Aorta (tissue), 5 donors: ENCODE data around the gene MCF2L. TPM values are rescaled to one million over a fixed set of nuclear protein-coding genes. Genes with fewer than 3 reads are reported as not detected.

Experiments
- ATAC-seq: fragments of 200-7000 bp; cut with Tn5 transposase; one replicate; pipeline ENCODE4 v1.9.1; 2022; ENCODE audit warnings: moderate library complexity; ENCODE audit not compliant: low FRiP score
- DNase-seq, 2 donors: peaks; one replicate each; pipeline ENCODE4 v3.0.0-alpha.2; 2020
- H3K27ac ChIP-seq, 2 donors: one replicate each; pipeline ENCODE4 v1.5.1; 2013; ENCODE audit warnings: low read length in 2 of 2, mild to moderate bottlenecking in 2 of 2, moderate library complexity in 2 of 2, control low read depth in 1 of 2, inconsistent platforms in 1 of 2, low read depth in 1 of 2
- H3K27me3 ChIP-seq, 2 donors: one replicate each; pipeline ENCODE4 v1.6.1; 2013; ENCODE audit warnings: control low read depth in 1 of 2, low read length in 1 of 2, mild to moderate bottlenecking in 1 of 2, moderate library complexity in 1 of 2; ENCODE audit not compliant: insufficient read depth in 2 of 2, control insufficient read depth in 1 of 2
- H3K36me3 ChIP-seq, 2 donors: one replicate each; pipeline ENCODE4 v1.6.1; 2013; ENCODE audit warnings: control low read depth in 1 of 2, low read length in 1 of 2, mild to moderate bottlenecking in 1 of 2; ENCODE audit not compliant: insufficient read depth in 2 of 2, control insufficient read depth in 1 of 2
- H3K4me1 ChIP-seq, 2 donors: one replicate each; pipeline ENCODE4 v1.6.1; 2013; ENCODE audit warnings: low read length in 2 of 2, control low read depth in 1 of 2, mild to moderate bottlenecking in 1 of 2, moderate library complexity in 1 of 2; ENCODE audit not compliant: insufficient read depth in 2 of 2, control insufficient read depth in 1 of 2
- H3K4me3 ChIP-seq, 2 donors: one replicate each; pipeline ENCODE4 v1.5.1; 2013; ENCODE audit warnings: low read length in 2 of 2, control low read depth in 1 of 2, mild to moderate bottlenecking in 1 of 2
- H3K9me3 ChIP-seq: one replicate; pipeline ENCODE4 v1.6.1; 2013; ENCODE audit warnings: mild to moderate bottlenecking, low read length; ENCODE audit not compliant: control insufficient read depth
- WGBS, 2 donors: extraction: QIAGEN DNeasy Blood & Tissue Kit; methylation state at CpG; one replicate each; pipeline ENCODE4 v1.1.7; 2013; 5-methylcytosine and 5-hydroxymethylcytosine counted together
- intact Hi-C, 2 donors: fragments of 100-400 bp; cut with DNase I; formaldehyde crosslinking; loops; one replicate each; pipeline versions ENCODE4 v1.14.2 to v1.15.0; 2022
- polyA plus RNA-seq, 2 donors: library from polyadenylated mRNA; stranded (reverse); fragments of 200-250 nt; gene quantifications; one replicate each; pipeline ENCODE4 v1.2.3, GENCODE V29; 2013
- total RNA-seq, 2 donors: library from RNA; stranded (reverse); fragmentation: NEBNext Ultra II Directional; extraction: Animal tissue kit (Norgen Biotek cat#: 25700); gene quantifications; one replicate each; pipeline ENCODE4 v1.2.1, GENCODE V29; 2021
- donor health status: healthy with polysubstance abuse.
- donor health status: Bipolar disorder and iron deficiency.
- donor health status: DM: no; HTN: no; CAD: no.
- donor health status: DM: no; HTN: no; CAD: no.
- donor health status: DM: yes; HTN: yes; CAD: no.

MCF2L gene
- total and polyA plus RNA-seq, 4 donors: 3.2 to 73.3 (median 27.6) TPM

DNA sequence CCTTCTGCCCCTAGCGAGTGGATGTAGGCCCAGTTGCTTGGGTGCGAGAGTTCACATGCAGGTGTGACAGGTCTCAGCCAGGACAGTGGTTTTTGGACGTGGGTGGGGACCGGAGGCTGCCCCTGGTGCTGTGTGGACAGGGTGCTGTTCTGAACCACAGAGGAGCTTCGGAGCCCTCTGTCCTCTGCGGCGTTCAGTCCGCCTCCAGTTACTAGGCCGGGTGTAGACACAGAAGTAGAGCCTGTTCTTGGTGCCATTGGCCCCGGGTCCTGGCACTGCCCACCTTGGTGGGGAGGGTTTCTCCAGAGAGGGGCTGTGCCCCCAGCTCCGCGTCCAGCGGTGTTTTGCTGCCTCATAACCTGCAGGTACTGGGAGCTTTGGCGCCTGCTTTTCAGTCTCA is 52.4 kb downstream of the MCF2L start:
- Histone ChIP-seq H3K4me3 (no peak overlapping the region), H3K36me3 (no peaks in the 10 kb centered on the region), H3K9me3 (no peaks in the 10 kb centered on the region), H3K4me1 (no peaks in the 10 kb centered on the region), H3K27ac (no peak overlapping the region), H3K27me3 (no peaks in the 10 kb centered on the region)
- no peak for ATAC-seq
- intact Hi-C loops: no loop called here
- DNase-seq: peak in 1 of 2 donors; percentile 34
- 93 to 96% methylated on average over 14 of the region's 14 CpGs for WGBS, 2 donors

DNA sequence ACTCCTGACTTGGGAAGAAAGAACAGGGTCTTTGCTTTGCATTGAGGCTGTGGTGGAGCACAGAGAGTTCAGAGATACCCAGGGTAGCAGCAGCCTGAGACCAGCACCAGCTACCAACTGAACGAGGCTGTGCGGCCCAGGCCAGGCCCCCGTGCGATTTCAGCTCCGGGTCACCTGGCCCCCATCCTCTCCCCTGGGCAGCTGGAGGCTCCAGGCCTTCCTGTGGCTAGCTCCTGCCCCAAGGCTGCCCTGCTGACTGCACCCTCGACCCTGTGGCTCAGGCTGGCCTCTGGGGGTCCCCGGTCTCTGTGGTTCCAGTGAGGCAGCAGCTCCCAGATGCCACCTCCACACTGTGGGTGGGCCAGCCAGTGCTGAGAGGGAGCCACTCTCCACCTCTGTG is 52.8 kb downstream of the MCF2L start:
- Histone ChIP-seq H3K4me3 (no peak overlapping the region), H3K36me3 (no peaks in the 10 kb centered on the region), H3K9me3 (no peaks in the 10 kb centered on the region), H3K27ac (no peak overlapping the region), H3K27me3 (no peaks in the 10 kb centered on the region), H3K4me1 (no peaks in the 10 kb centered on the region)
- peak in 1 of 2 donors; percentile 30 for DNase-seq
- 84 to 90% methylated on average over 7 of the region's 7 CpGs for WGBS, 2 donors
- intact Hi-C loops: no loop called here
- ATAC-seq: no peak

DNA sequence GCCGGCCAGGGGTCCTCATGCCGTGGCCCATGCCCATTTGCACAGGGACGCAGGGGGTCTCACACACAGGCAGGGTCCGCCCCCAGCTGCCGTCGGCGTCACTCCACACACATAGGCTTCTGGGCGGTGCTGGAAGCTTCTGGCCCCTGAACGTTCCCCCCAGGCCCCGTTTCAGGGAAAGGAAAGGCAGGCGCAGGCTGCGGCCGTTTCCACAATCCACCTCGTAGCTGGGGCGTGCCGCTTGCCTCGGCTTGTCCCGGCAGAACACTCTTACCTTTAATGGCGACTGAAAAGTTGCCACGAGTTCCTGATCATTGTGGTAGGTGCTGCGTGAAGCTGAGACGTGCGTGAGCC is 53.4 kb downstream of the MCF2L start:
- H3K4me3 ChIP-seq: no peak overlapping the region
- WGBS, 2 donors: 59 to 75% methylated on average over 23 of the region's 23 CpGs

DNA sequence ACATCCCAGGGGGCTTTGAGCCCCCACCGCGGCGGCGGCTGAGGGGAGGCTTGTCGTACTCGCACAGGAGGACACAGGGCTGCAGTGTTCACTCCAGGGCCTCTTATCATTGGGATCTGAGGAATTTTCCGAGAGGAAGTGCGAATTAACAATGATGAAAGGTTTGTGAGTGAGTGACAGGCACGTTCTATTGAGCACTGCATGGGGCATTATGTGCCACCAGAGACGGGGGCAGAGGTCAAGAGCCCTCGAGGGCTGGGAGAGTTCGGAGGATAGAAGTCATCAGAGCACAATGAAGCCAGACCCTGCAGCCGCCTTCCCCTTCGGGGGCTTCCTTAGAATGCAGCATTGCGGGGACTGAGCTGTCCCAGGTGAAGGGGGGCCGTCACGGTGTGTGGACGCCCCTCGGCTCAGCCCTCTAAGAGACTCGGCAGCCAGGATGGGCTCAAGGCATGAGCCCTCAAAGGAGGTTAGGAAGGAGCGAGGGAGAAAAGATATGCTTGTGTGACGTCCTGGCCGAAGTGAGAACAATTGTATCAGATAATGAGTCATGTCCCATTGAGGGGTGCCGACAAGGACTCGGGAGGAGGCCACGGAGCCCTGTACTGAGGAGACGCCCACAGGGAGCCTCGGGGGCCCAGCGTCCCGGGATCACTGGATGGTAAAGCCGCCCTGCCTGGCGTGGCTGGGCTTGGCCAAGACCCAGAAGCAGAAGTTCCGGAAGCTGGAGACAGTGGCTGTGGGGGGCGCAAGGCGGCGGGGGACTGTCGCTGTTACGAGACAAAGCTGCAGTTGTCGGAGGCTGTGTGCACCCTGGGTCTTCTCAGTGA is 53.9 kb downstream of the MCF2L start:
- ATAC-seq: no peak
- intact Hi-C loops: no loop called here
- H3K27ac ChIP-seq: no peak overlapping the region
- H3K27me3 ChIP-seq: no peaks in the 10 kb centered on the region
- DNase-seq: peak in 1 of 2 donors; percentile 37
- H3K4me3 ChIP-seq: no peak overlapping the region
- WGBS, 2 donors: 55 to 65% methylated on average over 38 to 39 of the region's 39 CpGs
- no peaks in the 10 kb centered on the region for H3K4me1 ChIP-seq
- H3K9me3 ChIP-seq: no peaks in the 10 kb centered on the region
- no peaks in the 10 kb centered on the region for H3K36me3 ChIP-seq

More for the DNA sequence above, 53.4 kb downstream of the MCF2L start:
- ATAC-seq: no peak
- H3K4me1 ChIP-seq: no peaks in the 10 kb centered on the region
- H3K36me3 ChIP-seq: no peaks in the 10 kb centered on the region
- intact Hi-C loops: no loop called here
- H3K27ac ChIP-seq: no peak overlapping the region
- peak in 1 of 2 donors; percentile 30 for DNase-seq
- no peaks in the 10 kb centered on the region for H3K9me3 ChIP-seq
- H3K27me3 ChIP-seq: no peaks in the 10 kb centered on the region

DNA sequence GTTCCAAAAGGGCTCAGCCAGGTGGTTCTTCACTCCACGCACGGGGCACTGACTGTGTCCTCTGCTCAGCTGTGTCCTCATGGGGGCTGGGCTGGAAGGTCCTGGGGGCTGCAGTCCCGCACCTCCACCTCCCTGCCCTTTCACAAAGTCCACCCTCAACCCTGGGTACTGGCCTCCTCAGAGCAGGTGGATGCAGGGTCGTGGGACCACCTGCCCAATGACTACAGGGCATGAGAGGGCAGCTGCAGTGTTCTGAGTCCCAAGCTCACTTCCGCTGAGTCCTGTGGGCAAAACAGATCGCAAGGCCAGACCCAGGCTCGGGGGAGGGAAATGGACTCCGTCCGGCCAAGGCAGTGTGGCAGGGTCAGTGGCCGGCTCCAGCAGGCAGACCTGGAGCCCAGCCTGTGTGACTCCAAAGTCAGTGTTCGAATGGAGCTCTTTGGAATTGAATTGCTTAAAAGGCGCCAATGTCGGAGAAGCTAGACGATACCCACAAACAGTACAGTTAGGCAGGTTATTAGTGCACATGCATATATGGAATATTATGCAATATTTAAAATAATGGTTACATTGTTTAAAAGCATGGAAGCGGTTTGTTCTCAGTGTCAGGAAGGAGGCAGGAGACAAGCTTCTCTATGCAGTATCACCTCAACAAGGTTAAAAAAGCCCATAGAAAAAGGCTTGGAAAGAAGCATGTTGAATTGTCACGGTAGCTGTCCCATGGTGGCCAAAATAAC is 54.8 kb downstream of the MCF2L start:
- Histone ChIP-seq H3K36me3 (no peaks in the 10 kb centered on the region), H3K4me3 (no peak overlapping the region), H3K27me3 (no peaks in the 10 kb centered on the region), H3K9me3 (no peaks in the 10 kb centered on the region), H3K27ac (no peak overlapping the region), H3K4me1 (no peaks in the 10 kb centered on the region)
- intact Hi-C loops: no loop called here
- no peak for ATAC-seq
- DNase-seq: peak in 1 of 2 donors; percentile 32
- WGBS, 2 donors: 82 to 87% methylated on average over 16 of the region's 16 CpGs

GRCh38 chr13:113024466-113024865 is 55.5 kb downstream of the MCF2L start:
- H3K27me3 ChIP-seq: no peaks in the 10 kb centered on the region
- H3K9me3 ChIP-seq: no peaks in the 10 kb centered on the region
- WGBS, 2 donors: 86 to 88% methylated on average over 13 of the region's 13 CpGs
- H3K4me3 ChIP-seq: no peak overlapping the region
- peak in 1 of 2 donors; percentile 31 for DNase-seq
- no peak for ATAC-seq
- no peaks in the 10 kb centered on the region for H3K36me3 ChIP-seq
- H3K4me1 ChIP-seq: no peaks in the 10 kb centered on the region
- no peak overlapping the region for H3K27ac ChIP-seq
- intact Hi-C loops: no loop called here

- Histone ChIP-seq H3K27ac (no peak overlapping the region), H3K4me1 (no peaks in the 10 kb centered on the region), H3K9me3 (no peaks in the 10 kb centered on the region), H3K4me3 (no peak overlapping the region), H3K27me3 (no peaks in the 10 kb centered on the region), H3K36me3 (no peaks in the 10 kb centered on the region)
- intact Hi-C loops: no loop called here
- DNase-seq (peak in 1 of 2 donors; percentile 26), ATAC-seq (no peak)
- 90% methylated on average over 21 of the region's 21 CpGs for WGBS, 2 donors
These were observed 57.4 kb downstream of the MCF2L start for GRCh38 chr13:113026391-113026910.

GRCh38 chr13:113027095-113027494 is 58.1 kb downstream of the MCF2L start:
- H3K36me3 ChIP-seq: no peaks in the 10 kb centered on the region
- WGBS, 2 donors: 91 to 92% methylated on average over 13 of the region's 13 CpGs
- H3K9me3 ChIP-seq: no peaks in the 10 kb centered on the region
- DNase-seq (no peak), ATAC-seq (no peak)
- no peaks in the 10 kb centered on the region for H3K27me3 ChIP-seq
- H3K4me1 ChIP-seq: no peaks in the 10 kb centered on the region
- no peak overlapping the region for H3K4me3 ChIP-seq
- no peak overlapping the region for H3K27ac ChIP-seq
- intact Hi-C loops: no loop called here
